Sigmoid colon (tissue), 7 donors: ENCODE data around the gene B3GNT5. TPM values are rescaled to one million over a fixed set of nuclear protein-coding genes. Genes with fewer than 3 reads are reported as not detected.

Experiments used
- DNase-seq: peaks from one replicate; pipeline ENCODE4 v3.0.0-alpha.2; 2019
- H3K27ac ChIP-seq, 4 donors: fragments of 200-600 bp; sonication (generic); one replicate each; pipeline ENCODE4 v1.5.1; 2016 to 2019; ENCODE audit warnings: mild to moderate bottlenecking in 1 of 4
- H3K27me3 ChIP-seq, 3 donors: fragments of 200-600 bp; sonication (generic); one replicate each; pipeline ENCODE4 v1.5.1; 2019; ENCODE audit warnings: mild to moderate bottlenecking in 1 of 3
- H3K36me3 ChIP-seq, 4 donors: fragments of 200-600 bp; sonication (generic); one replicate each; pipeline ENCODE4 v1.5.1; 2016 to 2019
- H3K4me1 ChIP-seq, 4 donors: fragments of 200-600 bp; sonication (generic); one replicate each; pipeline ENCODE4 v1.5.1; 2017 to 2019
- H3K4me3 ChIP-seq, 4 donors: fragments of 200-600 bp; sonication (generic); one replicate each; pipeline ENCODE4 v1.5.1; 2017 to 2019; ENCODE audit warnings: mild to moderate bottlenecking in 2 of 4, moderate library complexity in 1 of 4
- H3K9me3 ChIP-seq, 4 donors: fragments of 200-600 bp in 3 of 4; sonication (generic) in 3 of 4; one replicate each; pipeline versions ENCODE4 v1.5.1 to v1.6.1; 2013 to 2019
- CTCF ChIP-seq, 4 experiments: fragments of 450-650 bp in 3 of 4; fragments of 200-600 bp in 1 of 4; IDR thresholded peaks; one replicate each; pipeline ENCODE4 v1.5.1; 2016 to 2019; ENCODE audit warnings: antibody characterized with exemption in 4 of 4, mild to moderate bottlenecking in 3 of 4, moderate library complexity in 2 of 4
- EP300 ChIP-seq, 4 donors: sonication (generic); formaldehyde crosslinking; IDR thresholded peaks; one replicate each; pipeline ENCODE4 v1.6.1; 2017; ENCODE audit warnings: antibody characterized with exemption in 4 of 4
- POLR2A ChIP-seq, 2 donors: fragments of 450-650 bp; IDR thresholded peaks; one replicate each; pipeline ENCODE4 v1.6.1; 2016; ENCODE audit warnings: antibody characterized with exemption in 2 of 2, mild to moderate bottlenecking in 2 of 2, moderate library complexity in 2 of 2
- POLR2AphosphoS5 ChIP-seq, 4 donors: sonication (generic); formaldehyde crosslinking; IDR thresholded peaks; one replicate each; pipeline ENCODE4 v1.6.1; 2017; ENCODE audit warnings: antibody characterized with exemption in 4 of 4
- WGBS, 2 donors: extraction: QIAGEN DNeasy Blood & Tissue Kit; methylation state at CpG; one replicate each; pipeline ENCODE4 v1.1.7; 2013; 5-methylcytosine and 5-hydroxymethylcytosine counted together
- intact Hi-C: fragments of 100-400 bp; cut with DNase I; formaldehyde crosslinking; loops from one replicate; pipeline ENCODE4 v1.15.1; 2023
- polyA plus RNA-seq, 3 donors: library from polyadenylated mRNA; stranded (reverse); fragments of 200-250 nt; gene quantifications; one replicate each; pipeline ENCODE4 v1.2.3, GENCODE V29; 2013
- total RNA-seq, 4 donors: library from RNA; depleted of rRNA; stranded (reverse); fragments of >200 nt; gene quantifications; one replicate each; pipeline ENCODE4 v1.1.0, GENCODE V29; 2016
- donor health status: healthy with polysubstance abuse.
- donor health status: Bipolar disorder and iron deficiency.
- donor health status: healthy.

The B3GNT5 gene
- total and polyA plus RNA-seq, 7 donors: 2.2 to 29.6 (median 4.2) TPM

- H3K4me3 ChIP-seq: no peak overlapping the region
- no peaks in the 10 kb centered on the region for H3K9me3 ChIP-seq
- TF ChIP-seq POLR2AphosphoS5 (IDR thresholded peaks at IDR 0.05): peak in 1 of 4 donors; percentile 25
- TF ChIP-seq POLR2A (IDR thresholded peaks at IDR 0.05): no peak
- H3K27ac ChIP-seq: peak overlapping the region; percentile 5 to 33 (median 18)
- intact Hi-C loops: no loop called here
- H3K4me1 ChIP-seq: peaks cover 0 to 5% (median under 1%) of the 10 kb centered on the region in 4 donors
- DNase-seq: peak; percentile 68
- 55 to 63% methylated on average over 15 of the region's 15 CpGs for WGBS, 2 donors
- no peaks in the 10 kb centered on the region for H3K36me3 ChIP-seq
- no peaks in the 10 kb centered on the region for H3K27me3 ChIP-seq
Measured at GRCh38 chr3:183265157-183265642, 12.1 kb downstream of the B3GNT5 start.

- no peaks in the 10 kb centered on the region for H3K27me3 ChIP-seq
- peak overlapping the region in 1 of 4 donors; percentile 12 for H3K27ac ChIP-seq
- H3K4me1 ChIP-seq: peaks cover 0 to 5% (median 0%) of the 10 kb centered on the region in 4 donors
- H3K9me3 ChIP-seq: no peaks in the 10 kb centered on the region
- 19 to 63% methylated on average over 5 of the region's 5 CpGs for WGBS, 2 donors
- no peak for DNase-seq
- H3K36me3 ChIP-seq: no peaks in the 10 kb centered on the region
- TF ChIP-seq POLR2A (IDR thresholded peaks at IDR 0.05) (no peak), EP300 (IDR thresholded peaks at IDR 0.05) (no peak), POLR2AphosphoS5 (IDR thresholded peaks at IDR 0.05) (no peak), CTCF (IDR thresholded peaks at IDR 0.05) (no peak)
- intact Hi-C loops: no loop called here
- no peak overlapping the region for H3K4me3 ChIP-seq
Measured at GRCh38 chr3:183265834-183266417, 12.9 kb downstream of the B3GNT5 start.

GRCh38 chr3:183266454-183266853, 13.4 kb downstream of the B3GNT5 start:
- Histone ChIP-seq H3K36me3 (no peaks in the 10 kb centered on the region), H3K27ac (no peak overlapping the region), H3K27me3 (no peaks in the 10 kb centered on the region), H3K4me1 (peaks cover 0 to 5% (median 0%) of the 10 kb centered on the region in 4 donors), H3K4me3 (no peak overlapping the region), H3K9me3 (no peaks in the 10 kb centered on the region)
- 44 to 66% methylated on average over 3 of the region's 3 CpGs for WGBS, 2 donors
- DNase-seq: no peak
- TF ChIP-seq EP300 (IDR thresholded peaks at IDR 0.05) (no peak), CTCF (IDR thresholded peaks at IDR 0.05) (no peak), POLR2A (IDR thresholded peaks at IDR 0.05) (no peak), POLR2AphosphoS5 (IDR thresholded peaks at IDR 0.05) (no peak)
- intact Hi-C loops: no loop called here

GRCh38 chr3:183267140-183267539, 14.1 kb downstream of the B3GNT5 start:
- WGBS, 2 donors: 56 to 82% methylated on average over 5 of the region's 5 CpGs
- no peaks in the 10 kb centered on the region for H3K9me3 ChIP-seq
- H3K27me3 ChIP-seq: no peaks in the 10 kb centered on the region
- H3K4me1 ChIP-seq: peaks cover 0 to 5% (median 0%) of the 10 kb centered on the region in 4 donors
- intact Hi-C loops: no loop called here
- H3K4me3 ChIP-seq: no peak overlapping the region
- no peak overlapping the region for H3K27ac ChIP-seq
- TF ChIP-seq POLR2AphosphoS5 (IDR thresholded peaks at IDR 0.05) (no peak), EP300 (IDR thresholded peaks at IDR 0.05) (no peak), CTCF (IDR thresholded peaks at IDR 0.05) (no peak), POLR2A (IDR thresholded peaks at IDR 0.05) (no peak)
- no peaks in the 10 kb centered on the region for H3K36me3 ChIP-seq
- DNase-seq: no peak

GRCh38 chr3:183268366-183268765, 15.3 kb downstream of the B3GNT5 start:
- WGBS, 2 donors: 74 to 79% methylated on average over 5 of the region's 5 CpGs
- no peaks in the 10 kb centered on the region for H3K27me3 ChIP-seq
- no peaks in the 10 kb centered on the region for H3K36me3 ChIP-seq
- H3K27ac ChIP-seq: no peak overlapping the region
- DNase-seq: no peak
- TF ChIP-seq CTCF (IDR thresholded peaks at IDR 0.05) (no peak), POLR2AphosphoS5 (IDR thresholded peaks at IDR 0.05) (no peak), POLR2A (IDR thresholded peaks at IDR 0.05) (no peak), EP300 (IDR thresholded peaks at IDR 0.05) (no peak)
- no peak overlapping the region for H3K4me3 ChIP-seq
- H3K9me3 ChIP-seq: no peaks in the 10 kb centered on the region
- intact Hi-C loops: no loop called here
- H3K4me1 ChIP-seq: peaks cover 0 to 5% (median 0%) of the 10 kb centered on the region in 4 donors
